A549 treated with dexamethasone at 1 μM for 4 hours (cell line): ENCODE data around the gene GNMT. TPM values are rescaled to one million over a fixed set of nuclear protein-coding genes. Genes with fewer than 3 reads are reported as not detected.

ENCODE experiments used
- total RNA-seq: library from RNA; stranded (reverse); fragments of 200-300 nt; extraction: Qiagen RNA extraction; gene quantifications from 5 replicates; pipeline ENCODE4 v1.2.3, GENCODE V29; 2022

The GNMT gene
- 0.08 to 0.19 TPM (median 0.13 TPM) in 4 of 5 replicates, not detected in the other for total RNA-seq

GRCh38 chr6:42960243-42961019 is at the start of gene GNMT:
GNMT (plus strand) TSS chr6:42960754; CDS start chr6:42960768, 14 bp downstream.

GRCh38 chr6:42915732-42916131 is 44.8 kb upstream of the GNMT start, which contains the start of gene PTCRA:
PTCRA (plus strand) TSS chr6:42916053; CDS start chr6:42916070, 17 bp downstream.

DNA sequence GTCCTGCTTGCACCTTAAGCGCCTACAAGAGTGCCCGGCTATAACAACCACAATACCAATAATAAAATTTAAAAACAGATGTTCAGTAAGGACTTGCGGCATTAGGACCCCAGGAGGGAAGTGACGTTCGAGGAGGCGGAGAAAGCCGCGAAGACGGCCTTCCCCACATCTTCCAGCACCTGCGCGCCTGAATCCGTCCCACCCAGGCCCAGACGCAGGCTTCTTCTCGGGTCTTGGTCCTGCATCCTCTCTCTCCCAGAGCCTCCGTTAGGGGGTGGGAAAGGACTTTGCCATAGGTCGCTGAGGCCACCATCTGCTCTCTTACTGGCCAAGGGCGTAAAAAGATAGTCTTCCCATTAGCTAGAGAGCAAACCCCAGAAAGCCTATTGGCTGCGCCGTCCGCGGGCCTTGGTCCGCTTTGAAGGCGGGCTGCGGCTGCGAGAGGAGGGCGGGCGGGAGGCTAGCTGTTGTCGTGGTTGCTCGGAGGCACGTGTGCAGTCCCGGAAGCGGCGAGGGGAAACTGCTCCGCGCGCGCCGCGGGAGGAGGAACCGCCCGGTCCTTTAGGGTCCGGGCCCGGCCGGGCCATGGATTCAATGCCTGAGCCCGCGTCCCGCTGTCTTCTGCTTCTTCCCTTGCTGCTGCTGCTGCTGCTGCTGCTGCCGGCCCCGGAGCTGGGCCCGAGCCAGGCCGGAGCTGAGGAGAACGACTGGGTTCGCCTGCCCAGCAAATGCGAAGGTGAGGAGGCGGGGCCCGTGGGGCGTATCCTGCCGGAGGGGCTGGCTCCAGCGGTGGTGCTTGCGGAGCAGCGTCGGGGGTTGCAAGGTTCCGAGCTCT is 31.4 kb upstream of the GNMT start, which contains the start of gene CNPY3:
Gene CNPY3, plus strand, starts transcription at position 495 of the 835 bp plus-strand sequence. Its CDS starts 91 bp downstream, at position 586.

GRCh38 chr6:42978839-42979522 is 18.4 kb downstream of the GNMT start, which contains the start of gene PEX6:
PEX6 (minus strand) TSS chr6:42979181; CDS start chr6:42979150, 31 bp downstream.

DNA sequence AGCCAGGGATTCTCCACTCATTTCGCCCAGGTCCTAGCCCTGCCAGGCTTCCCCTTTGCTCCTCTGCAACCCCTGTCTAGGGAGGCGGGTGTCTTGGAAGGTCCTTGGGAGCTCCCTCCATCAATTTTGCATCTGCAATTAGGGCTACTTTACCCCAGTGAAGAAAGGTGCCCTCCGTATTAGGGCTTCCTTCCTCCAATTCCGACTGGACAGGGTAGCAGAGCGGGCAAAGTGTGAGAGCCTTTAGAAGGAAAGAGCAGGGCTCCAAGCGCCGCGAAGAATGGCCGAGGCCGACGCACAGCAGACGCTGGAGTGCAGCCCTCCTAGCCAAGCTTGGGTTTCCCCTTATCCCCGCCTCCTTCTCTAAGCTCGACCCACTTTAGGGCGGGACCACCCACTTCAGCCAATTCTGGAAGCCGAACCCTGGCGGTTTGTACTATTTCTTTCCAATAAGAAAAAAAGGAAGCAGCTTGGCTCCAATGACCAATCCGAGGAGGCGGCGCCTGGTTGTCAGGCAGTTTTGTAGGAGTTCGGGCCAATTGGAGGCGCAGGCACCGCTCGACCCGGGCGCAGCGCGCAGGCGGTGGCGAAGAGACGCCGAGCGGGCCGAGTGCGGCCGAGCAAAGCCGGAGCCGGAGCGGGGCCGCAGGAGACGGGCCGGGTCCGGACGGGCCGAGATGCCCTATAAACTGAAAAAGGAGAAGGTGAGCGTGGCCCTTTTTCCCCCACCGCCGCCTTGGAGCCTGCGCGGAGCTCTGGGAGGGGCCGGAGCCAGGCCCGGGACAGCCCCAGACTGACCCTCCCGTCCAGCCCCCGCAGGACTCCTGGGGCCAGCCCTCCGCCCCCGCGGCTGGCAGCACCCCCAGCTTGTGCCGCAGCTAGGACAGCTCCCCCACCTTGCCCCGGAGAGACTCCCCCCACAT is 23.7 kb downstream of the GNMT start, which contains the start of gene PPP2R5D:
Gene PPP2R5D, plus strand, starts transcription at position 570 of the 923 bp plus-strand sequence. Its CDS starts 108 bp downstream, at position 678.

Other genes starting within 250 kb of the GNMT start
- not detected in 5 replicates for gene PRPH2, start 238.2 kb upstream of the GNMT start, total RNA-seq
- 14.8 to 16.7 TPM (median 16.0 TPM) in 5 replicates for gene TBCC, start 214.7 kb upstream of the GNMT start, total RNA-seq
- gene BICRAL, start 178.7 kb upstream of the GNMT start, total RNA-seq = 2.5 to 3.7 TPM (median 3.2 TPM) in 5 replicates
- gene RPL7L1, start 81.1 kb upstream of the GNMT start, total RNA-seq = 63.6 to 78.7 TPM (median 69.2 TPM) in 5 replicates
- gene PTCRA, start 44.7 kb upstream of the GNMT start, total RNA-seq = not detected in 5 replicates
- gene CNPY3, start 31.3 kb upstream of the GNMT start, total RNA-seq = 33.9 to 43.7 TPM (median 41.4 TPM) in 5 replicates
- 5.8 to 10.5 TPM (median 10.1 TPM) in 5 replicates for gene PEX6, start 18.4 kb downstream of the GNMT start, total RNA-seq
- 28.4 to 31.5 TPM (median 29.7 TPM) in 5 replicates for gene PPP2R5D, start 23.8 kb downstream of the GNMT start, total RNA-seq
- gene MEA1, start 53.2 kb downstream of the GNMT start, total RNA-seq = 93.9 to 110 TPM (median 98.0 TPM) in 5 replicates
- 25.9 to 28.6 TPM (median 27.3 TPM) in 5 replicates for gene KLHDC3, start 53.5 kb downstream of the GNMT start, total RNA-seq
- gene RRP36, start 60.9 kb downstream of the GNMT start, total RNA-seq = 70.2 to 79.1 TPM (median 72.4 TPM) in 5 replicates
- 5.4 to 8.8 TPM (median 8.4 TPM) in 5 replicates for gene CUL7, start 93.1 kb downstream of the GNMT start, total RNA-seq
- gene MRPL2, start 98.7 kb downstream of the GNMT start, total RNA-seq = 51.6 to 56.6 TPM (median 55.3 TPM) in 5 replicates
- gene KLC4, start 98.9 kb downstream of the GNMT start, total RNA-seq = 4.9 to 8.2 TPM (median 6.4 TPM) in 5 replicates
- gene PTK7, start 115.6 kb downstream of the GNMT start, total RNA-seq = 4.0 to 5.0 TPM (median 4.4 TPM) in 5 replicates
- gene SRF, start 210.5 kb downstream of the GNMT start, total RNA-seq = 12.2 to 17.9 TPM (median 16.7 TPM) in 5 replicates
- 6.1 to 9.7 TPM (median 9.2 TPM) in 5 replicates for gene CUL9, start 221.4 kb downstream of the GNMT start, total RNA-seq